HFF-Myc (cell line): Measurements from ENCODE around the gene TSSK6.
A peak's percentile ranks its signal among the peaks of the same experiment; 100 is the strongest.

Experiments used
- DNase-seq: peaks from one replicate; pipeline ENCODE4 v3.0.0-alpha.2; 2011; ENCODE audit warnings: low read depth; ENCODE audit errors: extremely low read depth
- H3K4me3 ChIP-seq: replicated peaks from 2 replicates; pipeline ENCODE4 v1.5.1; 2011; ENCODE audit warnings: low read depth, mild to moderate bottlenecking, control low read depth, low read length
- TF ChIP-seq, protein P1 (sequence below): IDR thresholded peaks from 2 replicates; pipeline ENCODE4 v1.5.1; 2012; ENCODE audit warnings: mild to moderate bottlenecking, low read depth, low read length, control low read depth; ENCODE audit errors: missing control alignments

Gene TSSK6

GRCh38 chr19:19540715-19541515 is 25.6 kb upstream of the TSSK6 start:
- 0 out of 2 replicates have a peak overlapping the region, but pooled peaks have one; percentile 7 for H3K4me3 ChIP-seq
- TF ChIP-seq, protein P1, sequence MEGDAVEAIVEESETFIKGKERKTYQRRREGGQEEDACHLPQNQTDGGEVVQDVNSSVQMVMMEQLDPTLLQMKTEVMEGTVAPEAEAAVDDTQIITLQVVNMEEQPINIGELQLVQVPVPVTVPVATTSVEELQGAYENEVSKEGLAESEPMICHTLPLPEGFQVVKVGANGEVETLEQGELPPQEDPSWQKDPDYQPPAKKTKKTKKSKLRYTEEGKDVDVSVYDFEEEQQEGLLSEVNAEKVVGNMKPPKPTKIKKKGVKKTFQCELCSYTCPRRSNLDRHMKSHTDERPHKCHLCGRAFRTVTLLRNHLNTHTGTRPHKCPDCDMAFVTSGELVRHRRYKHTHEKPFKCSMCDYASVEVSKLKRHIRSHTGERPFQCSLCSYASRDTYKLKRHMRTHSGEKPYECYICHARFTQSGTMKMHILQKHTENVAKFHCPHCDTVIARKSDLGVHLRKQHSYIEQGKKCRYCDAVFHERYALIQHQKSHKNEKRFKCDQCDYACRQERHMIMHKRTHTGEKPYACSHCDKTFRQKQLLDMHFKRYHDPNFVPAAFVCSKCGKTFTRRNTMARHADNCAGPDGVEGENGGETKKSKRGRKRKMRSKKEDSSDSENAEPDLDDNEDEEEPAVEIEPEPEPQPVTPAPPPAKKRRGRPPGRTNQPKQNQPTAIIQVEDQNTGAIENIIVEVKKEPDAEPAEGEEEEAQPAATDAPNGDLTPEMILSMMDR, result no peak
- DNase-seq, result no peak

DNA sequence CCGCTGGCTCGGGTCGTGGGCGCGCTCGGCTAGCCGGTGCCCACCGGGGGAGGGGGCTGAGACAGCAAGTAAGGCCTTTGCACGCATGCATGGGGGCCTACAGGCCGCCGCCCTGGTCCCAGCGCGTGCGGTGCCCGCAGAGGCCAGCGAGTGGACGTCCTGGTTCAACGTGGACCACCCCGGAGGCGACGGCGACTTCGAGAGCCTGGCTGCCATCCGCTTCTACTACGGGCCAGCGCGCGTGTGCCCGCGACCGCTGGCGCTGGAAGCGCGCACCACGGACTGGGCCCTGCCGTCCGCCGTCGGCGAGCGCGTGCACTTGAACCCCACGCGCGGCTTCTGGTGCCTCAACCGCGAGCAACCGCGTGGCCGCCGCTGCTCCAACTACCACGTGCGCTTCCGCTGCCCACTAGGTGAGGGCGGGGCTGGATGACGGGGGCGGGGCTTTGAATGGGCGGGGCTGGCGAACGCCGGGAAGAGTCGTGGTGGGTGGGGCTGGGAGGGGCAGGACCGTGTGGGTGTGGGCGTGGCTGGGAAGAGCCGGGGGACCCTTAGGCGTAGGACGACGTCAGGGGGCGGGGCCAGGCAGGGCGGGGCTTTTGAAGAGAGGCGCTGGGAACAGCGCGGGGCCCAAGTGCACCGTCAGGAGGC is 24.8 kb upstream of the TSSK6 start:
- no peak overlapping the region for H3K4me3 ChIP-seq
- TF ChIP-seq, protein P1, result no peak
- DNase-seq, result no peak

DNA sequence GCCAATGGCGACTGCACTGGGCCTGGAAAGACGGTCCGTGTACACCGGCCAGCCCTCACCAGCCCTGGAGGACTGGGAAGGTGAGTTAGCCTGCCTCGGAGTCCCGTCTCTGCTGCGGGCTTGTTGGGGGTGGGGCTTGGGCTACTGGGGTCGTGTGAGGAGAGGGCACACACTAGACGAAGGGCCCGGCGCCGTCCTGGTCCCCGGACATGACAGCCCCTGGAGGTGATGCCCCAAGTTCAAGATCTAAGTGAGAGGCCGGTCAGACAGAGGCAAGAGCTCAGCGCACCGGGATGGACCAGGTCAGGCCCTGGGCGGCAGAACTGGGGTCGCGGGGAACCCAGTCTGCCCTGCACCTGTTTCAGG is 24.3 kb upstream of the TSSK6 start:
- DNase-seq, result no peak
- TF ChIP-seq, protein P1, result no peak
- no peak overlapping the region for H3K4me3 ChIP-seq

GRCh38 chr19:19538785-19539166 is 23.4 kb upstream of the TSSK6 start:
- no peak overlapping the region for H3K4me3 ChIP-seq
- TF ChIP-seq, protein P1, result no peak
- no peak for DNase-seq

- H3K4me3 ChIP-seq, result peak within 1 kb of the TSS; percentile 29
- TF ChIP-seq, protein P1, result no peak
- DNase-seq, result no peak
Observed at GRCh38 chr19:19538061-19538784, 22.9 kb upstream of the TSSK6 start, which contains the start of gene CILP2. Gene CILP2, plus strand, starts transcription at chr19:19538265. Its CDS starts 85 bp downstream, at chr19:19538350.

DNA sequence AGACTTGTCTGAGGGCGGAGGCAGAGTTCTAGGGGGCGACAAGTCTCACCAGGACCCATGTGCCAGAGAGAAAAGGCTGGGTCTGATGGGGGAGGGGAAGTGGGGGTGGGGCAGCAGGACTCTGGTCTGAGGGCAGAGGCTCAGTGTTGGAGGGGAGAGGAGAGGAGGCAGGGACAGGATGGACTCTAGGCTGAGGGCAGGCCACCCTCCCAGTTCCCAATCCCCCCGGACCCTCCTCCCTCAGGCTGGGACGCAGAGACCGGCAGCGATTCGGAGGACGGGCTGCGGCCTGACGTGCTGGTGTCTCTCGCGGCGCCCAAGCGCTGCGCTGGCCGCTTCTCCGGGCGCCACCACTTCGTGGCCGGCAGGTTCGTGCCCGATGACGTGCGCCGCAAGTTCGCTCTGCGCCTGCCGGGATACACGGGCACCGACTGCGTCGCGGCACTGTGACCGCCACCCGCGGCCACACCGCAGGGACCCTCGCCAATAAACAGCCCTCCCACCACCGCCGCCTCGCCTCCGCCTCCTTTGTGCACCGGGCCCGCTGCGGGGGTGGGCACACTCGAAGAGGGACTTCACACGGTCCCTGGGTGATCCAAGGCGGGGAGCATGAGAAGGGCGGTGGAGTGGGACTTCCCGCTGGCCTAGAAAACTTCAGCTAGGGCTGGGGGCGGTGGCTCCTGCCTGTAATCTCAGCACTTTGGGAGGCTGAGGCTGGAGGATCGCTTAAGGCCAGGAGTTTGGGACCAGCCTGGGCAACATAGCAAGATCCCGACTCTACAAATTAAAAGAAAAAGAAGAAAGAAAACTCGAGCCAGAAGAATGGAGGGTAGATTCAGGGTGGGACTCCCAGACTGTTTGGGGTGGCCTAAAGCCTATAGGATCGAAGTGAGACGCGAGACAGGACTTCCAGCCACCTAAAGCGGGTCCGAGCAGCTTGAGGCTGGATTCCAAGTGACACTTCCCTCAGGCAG is 22.0 kb upstream of the TSSK6 start:
- DNase-seq, result no peak
- TF ChIP-seq, protein P1, result no peak
- H3K4me3 ChIP-seq, result no peak overlapping the region
